ENCODE data around the gene SLC3A2. TPM values are rescaled to one million over a fixed set of nuclear protein-coding genes. Genes with fewer than 3 reads are reported as not detected.

SLC3A2 gene
- total and polyA plus RNA-seq, 8 donors = 131 to 228 (median 180) TPM

GRCh38 chr11:62881579-62882430 lies 1.1 kb downstream of the SLC3A2 start:
- Histone ChIP-seq H3K27ac (peak overlapping the region; percentile 99), H3K27me3 (no peaks in the 10 kb centered on the region), H3K9me3 (no peaks in the 10 kb centered on the region), H3K4me1 (peaks cover 39 to 62% of the 10 kb centered on the region in 2 donors), H3K36me3 (peaks cover 0 to 50% of the 10 kb centered on the region in 2 donors), H3K4me3 (peak overlapping the region; percentile 86 to 92)
- TF ChIP-seq CTCF (IDR thresholded peaks at IDR 0.05) = no peak
- DNase-seq (peak; percentile 90 to 98 (median 96)), ATAC-seq (peak; percentile 75)
- intact Hi-C loops (cut with DNase I) = no loop called here

GRCh38 chr11:62882431-62882749 lies 1.7 kb downstream of the SLC3A2 start:
- ATAC-seq = no peak
- Histone ChIP-seq H3K4me3 (peak overlapping the region; percentile 86 to 92), H3K4me1 (peaks cover 39 to 68% of the 10 kb centered on the region in 2 donors), H3K27ac (peak overlapping the region; percentile 99), H3K27me3 (no peaks in the 10 kb centered on the region), H3K36me3 (peaks cover 0 to 56% of the 10 kb centered on the region in 2 donors), H3K9me3 (no peaks in the 10 kb centered on the region)
- intact Hi-C loops (cut with DNase I) = no loop called here
- no peak for TF ChIP-seq CTCF (IDR thresholded peaks at IDR 0.05)
- no peak for DNase-seq

GRCh38 chr11:62882788-62883501 lies 2.2 kb downstream of the SLC3A2 start:
- ATAC-seq (no peak), DNase-seq (no peak)
- intact Hi-C loops (cut with DNase I) = no loop called here
- peaks cover 0 to 61% of the 10 kb centered on the region in 2 donors for H3K36me3 ChIP-seq
- H3K27ac ChIP-seq = peak overlapping the region; percentile 99
- H3K27me3 ChIP-seq = no peaks in the 10 kb centered on the region
- H3K9me3 ChIP-seq = no peaks in the 10 kb centered on the region
- TF ChIP-seq CTCF (IDR thresholded peaks at IDR 0.05) = no peak
- peak overlapping the region; percentile 86 to 92 for H3K4me3 ChIP-seq
- H3K4me1 ChIP-seq = peaks cover 39 to 73% of the 10 kb centered on the region in 2 donors

GRCh38 chr11:62883673-62884072 lies 3.0 kb downstream of the SLC3A2 start:
- DNase-seq = no peak
- no peaks in the 10 kb centered on the region for H3K27me3 ChIP-seq
- ATAC-seq = no peak
- peak overlapping the region in 1 of 2 donors; percentile 92 for H3K4me3 ChIP-seq
- peaks cover under 1 to 69% of the 10 kb centered on the region in 2 donors for H3K36me3 ChIP-seq
- TF ChIP-seq CTCF (IDR thresholded peaks at IDR 0.05) = no peak
- H3K4me1 ChIP-seq = peaks cover 39 to 80% of the 10 kb centered on the region in 2 donors
- intact Hi-C loops (cut with DNase I) = no loop called here
- H3K9me3 ChIP-seq = no peaks in the 10 kb centered on the region
- H3K27ac ChIP-seq = peak overlapping the region; percentile 99

- no peak for ATAC-seq
- Histone ChIP-seq H3K27me3 (no peaks in the 10 kb centered on the region), H3K4me3 (peak overlapping the region in 1 of 2 donors; percentile 92), H3K9me3 (no peaks in the 10 kb centered on the region), H3K27ac (peak overlapping the region in 1 of 2 donors; percentile 13), H3K4me1 (peaks cover 39 to 79% of the 10 kb centered on the region in 2 donors), H3K36me3 (peaks cover 4 to 82% of the 10 kb centered on the region in 2 donors)
- no peak for DNase-seq
- intact Hi-C loops (cut with DNase I) = no loop called here
- no peak for TF ChIP-seq CTCF (IDR thresholded peaks at IDR 0.05)
Observed at GRCh38 chr11:62885137-62885750, 4.5 kb downstream of the SLC3A2 start.

Data from left lung (tissue), 10 donors.